IPS DF 4.7 (cell line): Measurements from ENCODE around the gene EME1.
"Not testable (repeated sequence)": the region's sequence is repeated elsewhere in the genome, so short reads cannot be mapped to it uniquely, and the experiment has no call there.

ENCODE experiments used
- DNase-seq: peaks from one replicate; pipeline ENCODE4 v3.0.0-alpha.2; 2013; ENCODE audit warnings: low spot score; ENCODE audit errors: extremely low read depth

Gene EME1

GRCh38 chr17:50425682-50426471 lies 52.8 kb downstream of the EME1 start, which contains the start of gene ACSF2:
TSS of gene ACSF2 (plus strand) at chr17:50426218. CDS start at chr17:50426262, 44 bp downstream.
- DNase-seq = no peak

- DNase-seq = no peak
These were observed 53.4 kb downstream of the EME1 start for GRCh38 chr17:50426472-50426782.

- no peak for DNase-seq
These were observed 54.1 kb downstream of the EME1 start for GRCh38 chr17:50426814-50427787.

- not testable (repeated sequence) for DNase-seq
These were observed 55.1 kb downstream of the EME1 start for GRCh38 chr17:50428126-50428525.

- DNase-seq = no peak
These were observed 55.9 kb downstream of the EME1 start for GRCh38 chr17:50428831-50429424.

GRCh38 chr17:50429793-50430192 lies 56.8 kb downstream of the EME1 start:
- no peak for DNase-seq
